ENCODE results near the gene TMEM52.

The TMEM52 gene

DNA sequence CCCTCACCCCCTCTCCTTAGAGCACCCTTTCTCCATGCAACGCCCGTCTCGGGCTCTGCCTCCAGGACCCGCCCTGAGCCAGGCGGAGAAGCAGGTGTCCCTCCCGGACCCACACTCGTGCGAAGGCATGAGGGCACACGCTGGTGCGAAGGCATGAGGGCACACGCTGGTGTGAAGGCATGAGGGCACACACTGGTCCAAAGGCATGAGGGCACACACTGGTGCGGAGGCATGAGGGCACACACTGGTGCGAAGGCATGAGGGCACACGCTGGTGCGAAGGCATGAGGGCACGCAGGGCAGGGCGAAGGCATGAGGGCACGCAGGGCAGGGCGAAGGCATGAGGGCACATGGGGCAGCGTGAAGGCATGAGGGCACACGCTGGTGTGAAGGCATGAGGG is 5.8 kb upstream of the TMEM52 start:
- no peak for TF ChIP-seq CTCF (IDR thresholded peaks at IDR 0.05)
- H3K36me3 ChIP-seq = no peaks in the 10 kb centered on the region
- H3K27ac ChIP-seq = no peak overlapping the region
- H3K27me3 ChIP-seq = peaks cover 18% of the 10 kb centered on the region
- H3K4me3 ChIP-seq (ENCODE audit: low read depth in 1 of 2, low read length in 1 of 2) = no peak overlapping the region
- H3K9me3 ChIP-seq = no peaks in the 10 kb centered on the region
- peaks cover 0 to 13% of the 10 kb centered on the region in 2 experiments for H3K4me1 ChIP-seq (ENCODE audit: control insufficient read depth in 1 of 2, insufficient read depth in 1 of 2, low read depth in 1 of 2, low read length in 1 of 2)

GRCh38 chr1:1924386-1924785 is 5.3 kb upstream of the TMEM52 start:
- H3K36me3 ChIP-seq = no peaks in the 10 kb centered on the region
- H3K4me1 ChIP-seq (ENCODE audit: control insufficient read depth in 1 of 2, insufficient read depth in 1 of 2, low read depth in 1 of 2, low read length in 1 of 2) = peaks cover 0 to 18% of the 10 kb centered on the region in 2 experiments
- TF ChIP-seq CTCF (IDR thresholded peaks at IDR 0.05) = no peak
- peaks cover 18% of the 10 kb centered on the region for H3K27me3 ChIP-seq
- H3K27ac ChIP-seq = no peak overlapping the region
- H3K9me3 ChIP-seq = no peaks in the 10 kb centered on the region
- no peak overlapping the region for H3K4me3 ChIP-seq (ENCODE audit: low read depth in 1 of 2, low read length in 1 of 2)

DNA sequence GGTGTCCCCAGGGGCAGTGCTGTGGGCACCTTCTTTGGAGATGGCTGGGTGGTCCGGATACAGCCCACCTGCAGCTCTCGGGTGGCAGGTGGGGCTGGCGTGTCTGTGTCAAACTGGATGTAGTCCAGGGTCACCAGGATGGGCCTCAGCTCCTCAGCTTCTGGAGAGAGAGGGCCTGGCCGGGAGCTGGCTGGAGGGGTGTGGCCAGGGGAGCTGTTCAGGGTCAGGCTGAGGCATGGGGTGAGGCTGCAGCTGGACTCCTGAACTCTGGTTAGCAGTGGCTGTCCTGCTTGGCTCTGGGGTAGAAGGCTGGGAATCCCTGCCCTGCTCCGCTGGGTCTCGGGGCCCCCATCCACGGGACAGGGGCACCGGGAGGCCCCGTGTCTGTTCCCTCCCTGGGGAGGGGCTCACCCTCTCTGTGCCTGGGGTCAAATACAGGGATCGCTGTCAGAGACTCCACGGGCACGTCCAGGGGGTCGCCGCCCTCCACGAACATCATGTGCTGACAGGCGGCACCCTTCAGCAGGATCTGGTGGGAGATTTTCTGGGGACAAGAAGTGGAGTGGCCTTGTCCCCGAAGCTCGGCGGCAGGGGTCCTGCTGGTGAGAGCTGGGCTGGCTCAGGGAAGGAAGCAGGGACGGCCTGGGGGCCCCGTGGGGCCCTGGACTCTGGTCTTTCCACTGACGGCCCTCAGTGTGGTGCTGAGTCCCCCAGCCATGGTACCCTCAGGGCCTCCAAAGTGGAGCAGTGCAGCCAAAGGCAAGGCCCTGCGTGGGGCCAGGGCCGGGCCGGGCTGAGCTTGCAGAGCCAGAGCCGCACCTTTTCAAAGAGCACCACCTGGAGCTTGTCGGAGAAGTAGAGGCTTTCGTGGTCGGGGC is 4.1 kb upstream of the TMEM52 start:
- H3K9me3 ChIP-seq = no peaks in the 10 kb centered on the region
- H3K36me3 ChIP-seq = no peaks in the 10 kb centered on the region
- H3K4me1 ChIP-seq (ENCODE audit: control insufficient read depth in 1 of 2, insufficient read depth in 1 of 2, low read depth in 1 of 2, low read length in 1 of 2) = peaks cover 8 to 30% of the 10 kb centered on the region in 2 experiments
- TF ChIP-seq CTCF (IDR thresholded peaks at IDR 0.05) = no peak
- no peak overlapping the region for H3K27ac ChIP-seq
- H3K27me3 ChIP-seq = peaks cover 25% of the 10 kb centered on the region
- H3K4me3 ChIP-seq (ENCODE audit: low read depth in 1 of 2, low read length in 1 of 2) = no peak overlapping the region

DNA sequence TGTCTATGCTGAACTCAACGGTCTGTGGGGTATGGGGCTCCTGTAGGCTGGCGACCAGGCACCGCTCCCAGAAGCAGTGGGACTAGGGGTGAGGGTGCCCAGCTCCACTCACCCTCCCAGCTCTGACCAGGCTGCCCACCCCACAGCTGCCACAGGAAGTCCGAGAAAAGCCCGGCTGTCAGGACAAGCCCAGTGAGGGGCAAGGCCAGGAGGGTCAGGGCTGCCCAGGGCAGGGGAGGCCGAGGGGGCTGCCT is 3.5 kb upstream of the TMEM52 start:
- Histone ChIP-seq H3K27ac (no peak overlapping the region), H3K27me3 (peaks cover 27% of the 10 kb centered on the region), H3K4me3 (ENCODE audit: low read depth in 1 of 2, low read length in 1 of 2) (no peak overlapping the region), H3K4me1 (ENCODE audit: control insufficient read depth in 1 of 2, insufficient read depth in 1 of 2, low read depth in 1 of 2, low read length in 1 of 2) (peaks cover 9 to 31% of the 10 kb centered on the region in 2 experiments), H3K36me3 (no peaks in the 10 kb centered on the region), H3K9me3 (no peaks in the 10 kb centered on the region)
- no peak for TF ChIP-seq CTCF (IDR thresholded peaks at IDR 0.05)

DNA sequence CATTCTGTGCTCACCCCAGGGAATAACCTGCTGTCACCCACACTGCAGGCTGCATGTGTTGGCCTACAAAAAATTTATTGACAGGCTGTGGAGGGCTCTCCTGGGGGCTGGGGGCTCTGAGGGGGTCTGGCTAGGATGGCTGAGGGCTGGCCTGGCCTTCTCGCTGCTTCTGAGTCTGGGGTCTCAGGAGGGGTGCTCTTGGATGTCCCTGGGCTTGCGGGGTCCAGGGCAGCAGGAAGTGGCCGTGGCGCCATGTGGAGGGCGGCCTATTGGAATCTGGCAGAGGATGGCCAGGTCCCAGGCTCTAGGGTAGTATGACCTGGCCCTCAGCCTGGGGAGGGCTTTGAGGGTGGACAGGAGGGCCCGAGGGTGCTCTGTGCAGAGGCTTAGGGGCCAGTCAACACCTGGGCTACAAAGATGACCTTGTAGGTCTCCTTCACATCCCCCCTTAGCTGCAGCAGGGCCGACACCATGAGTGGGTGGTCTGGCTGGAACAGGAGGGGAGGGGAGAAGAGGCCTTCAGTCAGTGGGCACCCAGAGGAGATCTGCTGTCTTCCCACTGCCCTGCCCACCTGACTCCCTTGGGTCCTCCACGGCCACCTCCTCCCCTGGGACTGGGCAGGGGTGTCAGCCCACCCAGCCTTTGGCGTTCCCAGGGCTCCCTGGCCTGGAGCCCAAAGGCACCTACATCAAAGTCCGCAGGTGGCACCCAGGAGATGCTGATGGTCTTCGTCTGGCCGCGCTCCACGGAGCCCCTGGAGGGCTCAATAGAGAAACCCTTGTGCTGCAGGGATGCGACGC is 3.0 kb upstream of the TMEM52 start:
- Histone ChIP-seq H3K4me3 (ENCODE audit: low read depth in 1 of 2, low read length in 1 of 2) (no peak overlapping the region), H3K36me3 (no peaks in the 10 kb centered on the region), H3K27me3 (peaks cover 27% of the 10 kb centered on the region), H3K9me3 (no peaks in the 10 kb centered on the region), H3K27ac (no peak overlapping the region), H3K4me1 (ENCODE audit: control insufficient read depth in 1 of 2, insufficient read depth in 1 of 2, low read depth in 1 of 2, low read length in 1 of 2) (peaks cover 9 to 31% of the 10 kb centered on the region in 2 experiments)
- no peak for TF ChIP-seq CTCF (IDR thresholded peaks at IDR 0.05)

All from neutrophil (primary cell).